CD8-positive, alpha-beta memory T cell (primary cell): ENCODE results near the gene FHL2. TPM values are rescaled to one million over a fixed set of nuclear protein-coding genes. Genes with fewer than 3 reads are reported as not detected.

ENCODE experiments used
- CTCF ChIA-PET: fragments of 350-600 bp; sonication (Branson Sonifier 250); formaldehyde crosslinking; loops from one replicate; lab custom pipeline; 2021; ENCODE audit warnings: antibody characterized with exemption; lab: Charles Lee
- POLR2A ChIA-PET: fragments of 350-600 bp; sonication (Branson Sonifier 250); formaldehyde crosslinking; loops from one replicate; lab custom pipeline; 2021; ENCODE audit warnings: antibody characterized with exemption; lab: Charles Lee
- DNase-seq, 5 donors: peaks; one replicate each; pipeline versions ENCODE4 v3.0.0 to v3.0.0-alpha.2; 2020 to 2022; ENCODE audit warnings: mixed read lengths in 1 of 5
- H3K27ac ChIP-seq: one replicate; pipeline ENCODE4 v1.7.0; 2013; ENCODE audit warnings: low read depth, mild to moderate bottlenecking, low read length, moderate library complexity
- H3K27me3 ChIP-seq: 2 replicates; pipeline ENCODE4 v1.7.0; 2013; ENCODE audit warnings: low read length, mild to moderate bottlenecking; ENCODE audit not compliant: insufficient read depth, poor library complexity, severe bottlenecking
- H3K36me3 ChIP-seq: 2 replicates; pipeline ENCODE4 v1.7.0; 2013; ENCODE audit warnings: mild to moderate bottlenecking, low read length, moderate library complexity; ENCODE audit not compliant: insufficient read depth
- H3K4me1 ChIP-seq: 2 replicates; pipeline ENCODE4 v1.7.0; 2013; ENCODE audit warnings: mild to moderate bottlenecking, low read length, moderate library complexity; ENCODE audit not compliant: insufficient read depth
- H3K4me3 ChIP-seq: 2 replicates; pipeline ENCODE4 v1.7.0; 2013; ENCODE audit warnings: mild to moderate bottlenecking, low read length
- H3K9me3 ChIP-seq: 2 replicates; pipeline ENCODE4 v1.7.0; 2013; ENCODE audit warnings: mild to moderate bottlenecking, low read length
- H3K27ac Mint-ChIP-seq, 8 donors: one replicate each; pipeline ENCODE4 v1.8.0; 2020 to 2021; ENCODE audit warnings: mixed read lengths in 8 of 8, mild to moderate bottlenecking in 6 of 8, inconsistent platforms in 3 of 8, moderate library complexity in 3 of 8
- H3K27me3 Mint-ChIP-seq, 2 donors: one replicate each; pipeline ENCODE4 v1.8.0; 2020 to 2021; ENCODE audit warnings: mixed read lengths in 2 of 2, mild to moderate bottlenecking in 1 of 2, moderate library complexity in 1 of 2
- H3K36me3 Mint-ChIP-seq, 3 donors: one replicate each; pipeline ENCODE4 v1.8.0; 2020 to 2021; ENCODE audit warnings: mixed read lengths in 3 of 3, inconsistent platforms in 1 of 3, mild to moderate bottlenecking in 1 of 3
- H3K4me1 Mint-ChIP-seq, 3 donors: one replicate each; pipeline ENCODE4 v1.8.0; 2020 to 2021; ENCODE audit warnings: mixed read lengths in 3 of 3, inconsistent platforms in 1 of 3, mild to moderate bottlenecking in 1 of 3
- H3K4me3 Mint-ChIP-seq, 7 donors: one replicate each; pipeline ENCODE4 v1.8.0; 2020 to 2021; ENCODE audit warnings: mixed read lengths in 7 of 7, mild to moderate bottlenecking in 6 of 7, moderate library complexity in 4 of 7, inconsistent platforms in 2 of 7
- H3K9me3 Mint-ChIP-seq, 5 donors: one replicate each; pipeline ENCODE4 v1.8.0; 2020 to 2022; ENCODE audit warnings: mixed read lengths in 5 of 5, mild to moderate bottlenecking in 3 of 5, moderate library complexity in 2 of 5, inconsistent platforms in 1 of 5
- polyA plus RNA-seq: library from polyadenylated mRNA; unstranded; fragments of 300-500 nt; fragmentation: Illumina TruSeq; gene quantifications from one replicate; pipeline ENCODE4 v1.2.3, GENCODE V29; 2021
- total RNA-seq, 2 experiments: library from RNA; stranded (reverse); gene quantifications; one replicate each; pipeline ENCODE4 v1.2.3, GENCODE V29; 2021

Gene FHL2
- total and polyA plus RNA-seq, 3 experiments from 2014 or later = 0.69 to 3.5 (median 3.3) TPM

DNA sequence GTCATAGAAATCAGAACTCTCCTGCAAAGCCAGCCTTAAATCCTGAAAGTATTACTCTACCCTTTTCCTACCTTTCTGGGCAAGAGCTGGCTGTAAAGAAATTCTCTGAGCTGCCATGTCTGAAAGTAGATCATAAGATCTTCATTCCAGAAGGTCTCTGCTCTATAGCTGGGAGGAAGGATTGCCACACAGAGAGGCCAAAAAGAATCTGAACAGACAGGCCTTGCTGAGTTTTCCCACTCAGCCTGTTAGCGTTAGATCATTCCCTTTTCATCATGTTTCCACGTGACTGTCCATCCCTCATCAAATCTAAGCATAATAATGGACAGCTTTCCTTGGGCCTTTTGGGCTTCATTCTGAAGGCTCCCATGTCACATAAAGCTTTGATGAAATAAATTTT, 43.2 kb upstream of the FHL2 start:
- DNase-seq = no peak
- POLR2A ChIA-PET = no interaction called here
- Histone ChIP-seq H3K4me3 (no peak overlapping the region), H3K27ac (no peak overlapping the region), H3K9me3 (no peaks in the 10 kb centered on the region), H3K36me3 (no peaks in the 10 kb centered on the region), H3K4me1 (no peaks in the 10 kb centered on the region), H3K27me3 (no peaks in the 10 kb centered on the region)
- Mint-ChIP-seq H3K27me3 (peaks cover 8 to 31% of the 10 kb centered on the region in 2 donors), H3K36me3 (no peaks in the 10 kb centered on the region), H3K4me1 (no peaks in the 10 kb centered on the region), H3K9me3 (no peaks in the 10 kb centered on the region), H3K27ac (no peak overlapping the region), H3K4me3 (no peak overlapping the region)
- CTCF ChIA-PET = no interaction called here

GRCh38 chr2:105439141-105439540, 40.3 kb upstream of the FHL2 start:
- Mint-ChIP-seq H3K9me3 (no peaks in the 10 kb centered on the region), H3K4me3 (no peak overlapping the region), H3K27me3 (peaks cover 7 to 31% of the 10 kb centered on the region in 2 donors), H3K27ac (no peak overlapping the region), H3K36me3 (no peaks in the 10 kb centered on the region), H3K4me1 (no peaks in the 10 kb centered on the region)
- no peaks in the 10 kb centered on the region for H3K27me3 ChIP-seq
- no peak for DNase-seq
- no peak overlapping the region for H3K4me3 ChIP-seq
- CTCF ChIA-PET = no interaction called here
- POLR2A ChIA-PET = no interaction called here
- H3K27ac ChIP-seq = no peak overlapping the region
- no peaks in the 10 kb centered on the region for H3K4me1 ChIP-seq
- H3K36me3 ChIP-seq = no peaks in the 10 kb centered on the region
- H3K9me3 ChIP-seq = no peaks in the 10 kb centered on the region

- Histone ChIP-seq H3K4me1 (no peaks in the 10 kb centered on the region), H3K36me3 (no peaks in the 10 kb centered on the region), H3K27ac (no peak overlapping the region), H3K9me3 (no peaks in the 10 kb centered on the region), H3K4me3 (no peak overlapping the region), H3K27me3 (no peaks in the 10 kb centered on the region)
- ChIA-PET POLR2A (no interaction called here), CTCF (no interaction called here)
- Mint-ChIP-seq H3K27ac (no peak overlapping the region), H3K4me1 (no peaks in the 10 kb centered on the region), H3K9me3 (no peaks in the 10 kb centered on the region), H3K27me3 (peaks cover 13 to 31% of the 10 kb centered on the region in 2 donors), H3K4me3 (no peak overlapping the region), H3K36me3 (no peaks in the 10 kb centered on the region)
- DNase-seq = no peak
These were observed 39.5 kb upstream of the FHL2 start for GRCh38 chr2:105438104-105438929.

DNA sequence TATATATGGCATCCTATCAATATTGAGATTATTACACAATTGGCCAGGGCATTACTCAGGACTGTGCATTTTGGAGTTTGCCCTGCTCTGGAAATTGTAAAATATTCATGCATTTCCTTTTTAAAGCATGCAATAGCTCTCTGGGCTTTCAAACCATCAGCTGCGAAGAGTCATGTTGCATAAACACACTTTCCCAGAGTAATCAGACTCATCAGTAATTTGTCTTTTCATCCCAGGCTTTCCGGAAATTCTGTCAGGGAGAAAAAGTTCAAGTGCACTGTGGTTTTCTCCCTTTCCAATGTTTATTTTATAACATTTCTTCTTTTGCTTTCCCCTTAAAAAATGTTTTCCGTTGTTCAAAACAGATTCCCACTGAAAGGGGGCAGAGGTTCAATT, 38.9 kb upstream of the FHL2 start:
- no peaks in the 10 kb centered on the region for H3K36me3 Mint-ChIP-seq
- Histone ChIP-seq H3K4me1 (no peaks in the 10 kb centered on the region), H3K9me3 (no peaks in the 10 kb centered on the region), H3K27me3 (no peaks in the 10 kb centered on the region), H3K27ac (no peak overlapping the region), H3K4me3 (no peak overlapping the region), H3K36me3 (no peaks in the 10 kb centered on the region)
- CTCF ChIA-PET = no interaction called here
- no peak for DNase-seq
- no peaks in the 10 kb centered on the region for H3K4me1 Mint-ChIP-seq
- H3K4me3 Mint-ChIP-seq = no peak overlapping the region
- POLR2A ChIA-PET = no interaction called here
- H3K9me3 Mint-ChIP-seq = no peaks in the 10 kb centered on the region
- H3K27me3 Mint-ChIP-seq = peaks cover 13 to 31% of the 10 kb centered on the region in 2 donors
- no peak overlapping the region for H3K27ac Mint-ChIP-seq

- Mint-ChIP-seq H3K27me3 (peaks cover 9 to 20% of the 10 kb centered on the region in 2 donors), H3K9me3 (no peaks in the 10 kb centered on the region), H3K4me3 (no peak overlapping the region), H3K36me3 (no peaks in the 10 kb centered on the region), H3K27ac (no peak overlapping the region), H3K4me1 (peaks cover 0 to 5% (median 2%) of the 10 kb centered on the region in 3 donors)
- Histone ChIP-seq H3K27me3 (no peaks in the 10 kb centered on the region), H3K36me3 (no peaks in the 10 kb centered on the region), H3K4me1 (peaks cover 2% of the 10 kb centered on the region), H3K9me3 (no peaks in the 10 kb centered on the region), H3K4me3 (no peak overlapping the region), H3K27ac (no peak overlapping the region)
- CTCF ChIA-PET = interaction anchor here (1.2 kb wide), 1 partner anchor 27 kb away, joined by 4 read pairs; no protein-coding TSS in a partner anchor
- POLR2A ChIA-PET = no interaction called here
- no peak for DNase-seq
These were observed 33.9 kb upstream of the FHL2 start for GRCh38 chr2:105432749-105433148.

- Histone ChIP-seq H3K4me1 (peaks cover 9% of the 10 kb centered on the region), H3K36me3 (no peaks in the 10 kb centered on the region), H3K27ac (no peak overlapping the region), H3K9me3 (no peaks in the 10 kb centered on the region), H3K27me3 (no peaks in the 10 kb centered on the region), H3K4me3 (no peak overlapping the region)
- ChIA-PET POLR2A (no interaction called here), CTCF (no interaction called here)
- peaks cover 7 to 11% (median 8%) of the 10 kb centered on the region in 3 donors for H3K4me1 Mint-ChIP-seq
- H3K27me3 Mint-ChIP-seq = peaks cover 9 to 19% of the 10 kb centered on the region in 2 donors
- no peak for DNase-seq
- no peaks in the 10 kb centered on the region for H3K36me3 Mint-ChIP-seq
- no peak overlapping the region for H3K27ac Mint-ChIP-seq
- H3K4me3 Mint-ChIP-seq = no peak overlapping the region
- H3K9me3 Mint-ChIP-seq = no peaks in the 10 kb centered on the region
These were observed 33.2 kb upstream of the FHL2 start for GRCh38 chr2:105432044-105432399.

DNA sequence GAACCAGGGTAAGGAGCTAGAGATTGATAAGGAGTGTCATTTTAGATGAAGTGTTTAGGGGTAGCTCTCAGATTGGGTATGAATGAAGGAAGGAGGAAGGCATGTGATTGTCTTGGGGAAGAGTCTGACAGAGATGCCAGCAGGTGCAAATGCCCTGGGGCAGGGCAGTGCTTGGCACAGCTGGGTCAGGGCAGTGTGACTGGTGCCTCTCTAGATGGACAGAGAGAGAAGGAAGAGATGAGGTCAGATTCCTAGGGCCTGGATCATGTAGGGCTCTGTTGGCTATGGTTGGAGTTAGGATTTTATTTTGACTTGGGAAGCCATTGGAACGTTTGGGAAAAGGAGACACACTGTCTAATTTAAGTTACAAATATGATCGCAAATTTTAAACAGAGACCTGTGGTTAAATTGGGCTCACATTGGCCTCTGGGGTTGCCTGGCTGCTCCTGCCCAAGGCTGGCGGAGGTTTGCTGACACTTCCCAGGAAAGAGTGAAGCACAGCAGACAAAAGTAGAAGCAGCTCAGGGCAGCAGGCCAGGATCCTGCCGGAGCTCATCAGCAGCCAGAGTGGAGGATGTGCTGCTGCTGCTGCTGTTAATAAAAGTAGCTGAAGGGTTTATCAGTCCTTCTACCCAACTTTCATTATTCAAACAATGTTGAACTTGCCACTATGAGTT, 32.7 kb upstream of the FHL2 start:
- H3K36me3 ChIP-seq = no peaks in the 10 kb centered on the region
- ChIA-PET CTCF (no interaction called here), POLR2A (no interaction called here)
- H3K27ac ChIP-seq = no peak overlapping the region
- Mint-ChIP-seq H3K4me1 (peaks cover 12 to 16% (median 13%) of the 10 kb centered on the region in 3 donors), H3K4me3 (no peak overlapping the region), H3K9me3 (no peaks in the 10 kb centered on the region), H3K27me3 (peaks cover 7 to 15% of the 10 kb centered on the region in 2 donors), H3K36me3 (no peaks in the 10 kb centered on the region), H3K27ac (no peak overlapping the region)
- H3K4me3 ChIP-seq = no peak overlapping the region
- DNase-seq = no peak
- no peaks in the 10 kb centered on the region for H3K27me3 ChIP-seq
- H3K9me3 ChIP-seq = no peaks in the 10 kb centered on the region
- peaks cover 14% of the 10 kb centered on the region for H3K4me1 ChIP-seq

DNA sequence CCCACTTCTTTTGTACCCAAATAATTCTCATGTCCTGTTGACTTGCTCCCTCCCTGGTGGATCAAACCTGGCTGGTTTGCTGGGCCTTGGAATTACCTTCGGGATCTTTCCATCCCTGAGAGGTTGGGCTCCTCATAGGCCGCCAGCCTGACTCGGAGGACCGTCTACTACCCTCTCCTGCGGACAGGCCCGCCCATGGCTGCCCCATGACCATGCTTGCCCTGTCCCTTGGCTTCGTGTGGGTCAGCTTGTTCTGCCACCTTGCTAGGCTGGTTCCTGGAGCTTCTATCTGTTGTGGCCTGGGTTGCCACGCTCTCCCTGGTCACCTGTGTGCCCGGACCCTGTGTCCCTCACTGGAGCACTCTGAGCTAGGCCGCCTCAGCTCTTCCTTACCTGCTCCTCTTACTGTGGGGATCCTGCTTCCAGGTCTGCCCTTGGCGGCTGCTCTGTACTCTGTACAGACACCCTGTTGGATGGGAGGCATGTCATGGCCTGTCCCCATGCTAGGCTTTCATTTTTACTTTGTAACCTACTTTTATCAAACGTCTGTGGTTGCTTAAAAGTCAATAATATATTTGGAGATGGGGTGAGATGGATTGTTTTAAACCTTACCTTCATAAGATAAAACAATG, 29.7 kb upstream of the FHL2 start:
- POLR2A ChIA-PET = no interaction called here
- no peaks in the 10 kb centered on the region for H3K36me3 Mint-ChIP-seq
- Histone ChIP-seq H3K4me3 (no peak overlapping the region), H3K9me3 (no peaks in the 10 kb centered on the region), H3K4me1 (peaks cover 21% of the 10 kb centered on the region), H3K27me3 (no peaks in the 10 kb centered on the region), H3K27ac (no peak overlapping the region), H3K36me3 (no peaks in the 10 kb centered on the region)
- peaks cover 10 to 12% of the 10 kb centered on the region in 2 donors for H3K27me3 Mint-ChIP-seq
- no peak overlapping the region for H3K4me3 Mint-ChIP-seq
- CTCF ChIA-PET = no interaction called here
- no peak overlapping the region for H3K27ac Mint-ChIP-seq
- peaks cover 19 to 25% (median 19%) of the 10 kb centered on the region in 3 donors for H3K4me1 Mint-ChIP-seq
- H3K9me3 Mint-ChIP-seq = peaks cover 0 to under 1% (median 0%) of the 10 kb centered on the region in 5 donors
- DNase-seq = no peak
